AG04449 (cell line): ENCODE results near the gene FAM83G.
"Not testable (repeated sequence)": the region's sequence is repeated elsewhere in the genome, so short reads cannot be mapped to it uniquely, and the experiment has no call there.

Source experiments
- CTCF ChIA-PET: fragments of 350-600 bp; formaldehyde crosslinking; extraction: SDS; loops from one replicate; lab custom pipeline; 2021; ENCODE audit warnings: antibody characterized with exemption; lab: Yijun Ruan, JAX
- POLR2A ChIA-PET: fragments of 400-600, 350-600 bp; formaldehyde crosslinking; extraction: SDS; loops from one replicate; lab custom pipeline; 2020; ENCODE audit warnings: antibody characterized with exemption, inconsistent platforms; lab: Yijun Ruan, JAX
- DNase-seq: peaks from one replicate; pipeline ENCODE4 v3.0.0-alpha.2; 2010; ENCODE audit warnings: low read depth, low spot score
- H3K4me3 ChIP-seq: 2 replicates; pipeline ENCODE4 v1.5.1; 2011; ENCODE audit warnings: low read depth, mild to moderate bottlenecking, control low read depth, low read length
- CTCF ChIP-seq: IDR thresholded peaks from one replicate; pipeline ENCODE4 v1.5.1; 2011; ENCODE audit warnings: mild to moderate bottlenecking, moderate library complexity, low read length, control low read depth, inconsistent platforms; ENCODE audit not compliant: insufficient read depth; ENCODE audit errors: missing control alignments

FAM83G gene

GRCh38 chr17:18925187-18925586 lies 79.4 kb downstream of the FAM83G start:
- H3K4me3 ChIP-seq: no peak overlapping the region
- ChIA-PET CTCF (interaction anchor here (1.8 kb wide), 1 partner anchor 13 kb away, joined by 6 read pairs; no protein-coding TSS in a partner anchor), POLR2A (no interaction called here)
- no peak for DNase-seq
- TF ChIP-seq CTCF: no peak

GRCh38 chr17:18922596-18922995 lies 82.0 kb downstream of the FAM83G start:
- H3K4me3 ChIP-seq, CTCF ChIA-PET, POLR2A ChIA-PET, DNase-seq: not testable (repeated sequence)

- ChIA-PET CTCF (no interaction called here), POLR2A (no interaction called here)
- DNase-seq: no peak
- H3K4me3 ChIP-seq: no peak overlapping the region
- TF ChIP-seq CTCF: no peak
Measured at GRCh38 chr17:18921912-18922451, 82.6 kb downstream of the FAM83G start.

GRCh38 chr17:18921485-18921884 lies 83.1 kb downstream of the FAM83G start:
- CTCF ChIA-PET: no interaction called here
- H3K4me3 ChIP-seq: no peak overlapping the region
- no peak for DNase-seq
- no peak for TF ChIP-seq CTCF
- POLR2A ChIA-PET: no interaction called here

- ChIA-PET CTCF (interaction anchor here (0.7 kb wide), 1 partner anchor 22 kb away, joined by 3 read pairs; no protein-coding TSS in a partner anchor), POLR2A (no interaction called here)
- H3K4me3 ChIP-seq: no peak overlapping the region
- no peak for TF ChIP-seq CTCF
- no peak for DNase-seq
Measured at GRCh38 chr17:18920911-18921441, 83.6 kb downstream of the FAM83G start.

- POLR2A ChIA-PET: no interaction called here
Measured at GRCh38 chr17:18919963-18920362, 84.6 kb downstream of the FAM83G start.

More at GRCh38 chr17:18919963-18920362, 84.6 kb downstream of the FAM83G start:
- DNase-seq: no peak
- H3K4me3 ChIP-seq: no peak overlapping the region
- CTCF ChIA-PET: no interaction called here
- TF ChIP-seq CTCF: no peak
